Effector memory CD8-positive, alpha-beta T cell (primary cell): ENCODE results near the gene MEN1.

ENCODE experiments used
- ATAC-seq: fragments of 150-1000 bp; cut with Tn5 transposase; replicated peaks from 2 replicates; pipeline ENCODE4 v1.10.0; 2021; ENCODE audit warnings: mild to moderate bottlenecking, moderate library complexity
- DNase-seq, 3 experiments: peaks; one replicate each; pipeline ENCODE4 v3.0.0; 2021
- H3K27ac Mint-ChIP-seq, 2 donors: one replicate each; pipeline ENCODE4 v1.8.0; 2022; ENCODE audit warnings: mild to moderate bottlenecking in 2 of 2, mixed read lengths in 2 of 2, moderate library complexity in 2 of 2
- H3K27me3 Mint-ChIP-seq, 2 donors: one replicate each; pipeline ENCODE4 v1.8.0; 2022; ENCODE audit warnings: mixed read lengths in 2 of 2
- H3K36me3 Mint-ChIP-seq: one replicate; pipeline ENCODE4 v1.8.0; 2022; ENCODE audit warnings: mild to moderate bottlenecking, moderate library complexity, mixed read lengths; ENCODE audit not compliant: insufficient read depth
- H3K4me1 Mint-ChIP-seq, 2 donors: one replicate each; pipeline ENCODE4 v1.8.0; 2022; ENCODE audit warnings: low read depth in 2 of 2, mixed read lengths in 2 of 2
- H3K4me3 Mint-ChIP-seq, 2 donors: one replicate each; pipeline ENCODE4 v1.8.0; 2022; ENCODE audit warnings: mild to moderate bottlenecking in 2 of 2, mixed read lengths in 2 of 2, moderate library complexity in 2 of 2
- H3K9me3 Mint-ChIP-seq, 2 donors: one replicate each; pipeline ENCODE4 v1.8.0; 2022; ENCODE audit warnings: mixed read lengths in 2 of 2

Gene MEN1

DNA sequence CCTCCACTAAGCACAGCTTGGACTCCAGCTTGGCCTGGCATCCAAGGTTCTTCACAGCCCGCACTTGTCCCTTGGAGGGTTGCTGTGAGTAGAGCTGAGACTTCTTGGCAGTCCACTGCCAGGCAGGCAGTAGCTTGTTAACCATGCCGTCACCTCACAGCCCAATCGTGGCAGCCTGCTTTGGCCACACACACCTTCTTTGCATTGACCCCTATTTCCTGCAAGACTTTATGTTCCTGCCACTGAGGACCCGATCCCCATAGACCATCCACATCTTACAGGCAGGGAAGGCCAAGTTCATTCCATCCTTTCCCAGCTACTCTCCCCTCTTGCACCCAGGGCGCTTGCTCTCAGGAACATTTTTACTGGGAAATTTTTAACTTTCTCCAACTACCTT is 48.1 kb downstream of the MEN1 start:
- ATAC-seq (no peak), DNase-seq (no peak)
- H3K27ac Mint-ChIP-seq: peak overlapping the region; percentile 85 to 97
- H3K9me3 Mint-ChIP-seq: no peaks in the 10 kb centered on the region
- H3K4me3 Mint-ChIP-seq: peak overlapping the region; percentile 81 to 82
- peaks cover 98% of the 10 kb centered on the region for H3K36me3 Mint-ChIP-seq
- H3K4me1 Mint-ChIP-seq: peaks cover 56 to 71% of the 10 kb centered on the region in 2 donors
- H3K27me3 Mint-ChIP-seq: no peaks in the 10 kb centered on the region

- ATAC-seq: no peak
- Mint-ChIP-seq H3K9me3 (no peaks in the 10 kb centered on the region), H3K27me3 (no peaks in the 10 kb centered on the region), H3K4me1 (peaks cover 48 to 62% of the 10 kb centered on the region in 2 donors), H3K36me3 (peaks cover 95% of the 10 kb centered on the region), H3K4me3 (peak overlapping the region; percentile 45 to 78), H3K27ac (peak overlapping the region; percentile 85 to 97)
- no peak for DNase-seq
Measured at GRCh38 chr11:64760759-64761420, 49.5 kb downstream of the MEN1 start.

- Mint-ChIP-seq H3K27me3 (no peaks in the 10 kb centered on the region), H3K4me3 (peak within 1 kb of the TSS; percentile 45 to 78), H3K27ac (peak within 1 kb of the TSS; percentile 85 to 97), H3K36me3 (peaks cover 92% of the 10 kb centered on the region), H3K9me3 (no peaks in the 10 kb centered on the region), H3K4me1 (peaks cover 39 to 57% of the 10 kb centered on the region in 2 donors)
- DNase-seq (no peak), ATAC-seq (no peak)
Measured at GRCh38 chr11:64759722-64760719, 50.3 kb downstream of the MEN1 start, which contains the start of gene PYGM. Gene PYGM, minus strand, starts transcription at chr11:64759974. Its CDS starts 76 bp downstream, at chr11:64759898.

- Mint-ChIP-seq H3K27ac (peak overlapping the region; percentile 85 to 97), H3K4me1 (peaks cover 31 to 49% of the 10 kb centered on the region in 2 donors), H3K4me3 (peak overlapping the region in 1 of 2 donors; percentile 59), H3K27me3 (no peaks in the 10 kb centered on the region), H3K9me3 (no peaks in the 10 kb centered on the region), H3K36me3 (peaks cover 84% of the 10 kb centered on the region)
- ATAC-seq (no peak), DNase-seq (no peak)
Measured at GRCh38 chr11:64759131-64759721, 51.1 kb downstream of the MEN1 start.

DNA sequence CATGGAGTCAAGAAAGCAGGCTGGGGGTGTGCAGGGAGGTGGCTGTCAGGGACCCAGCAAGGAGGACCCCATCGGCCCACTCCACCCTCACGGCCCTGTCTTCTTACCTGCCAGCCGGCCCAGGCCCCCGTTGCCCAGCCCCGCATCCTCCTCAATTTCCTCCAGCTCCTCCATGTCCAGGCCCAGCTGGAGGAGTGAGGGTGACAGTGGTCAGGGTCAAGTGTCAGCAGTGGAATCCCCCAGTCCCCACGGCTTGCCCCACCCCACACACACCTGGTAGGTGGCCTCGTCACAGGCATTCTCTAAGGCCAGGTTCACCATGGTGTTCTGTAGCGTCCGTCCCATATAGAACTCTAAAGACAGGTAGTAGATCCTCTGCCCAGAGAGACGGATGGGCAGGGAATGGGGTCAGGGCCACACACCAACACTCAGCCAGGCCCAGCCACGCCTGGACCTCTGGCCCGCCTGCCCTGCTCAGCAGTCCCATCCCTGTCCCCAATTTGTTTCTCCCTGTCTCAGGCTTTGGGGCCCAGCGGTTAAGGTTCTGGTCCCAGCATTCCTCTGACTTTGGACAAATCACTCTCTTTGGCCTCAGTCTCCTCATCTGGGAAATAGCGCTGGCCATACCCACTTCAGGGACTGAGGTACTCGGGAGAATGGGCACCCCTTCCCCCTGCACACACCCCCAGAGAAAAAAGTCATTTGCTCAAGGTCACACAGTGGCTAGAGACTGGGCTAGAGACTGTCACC is 51.8 kb downstream of the MEN1 start:
- H3K36me3 Mint-ChIP-seq: peaks cover 81% of the 10 kb centered on the region
- H3K4me1 Mint-ChIP-seq: peaks cover 24 to 45% of the 10 kb centered on the region in 2 donors
- DNase-seq: no peak
- peak overlapping the region; percentile 85 to 97 for H3K27ac Mint-ChIP-seq
- H3K4me3 Mint-ChIP-seq: no peak overlapping the region
- ATAC-seq: no peak
- H3K9me3 Mint-ChIP-seq: no peaks in the 10 kb centered on the region
- H3K27me3 Mint-ChIP-seq: no peaks in the 10 kb centered on the region

GRCh38 chr11:64757549-64758329 is 52.6 kb downstream of the MEN1 start:
- ATAC-seq: no peak
- no peak overlapping the region for H3K27ac Mint-ChIP-seq
- H3K4me3 Mint-ChIP-seq: no peak overlapping the region
- peaks cover 19 to 38% of the 10 kb centered on the region in 2 donors for H3K4me1 Mint-ChIP-seq
- no peaks in the 10 kb centered on the region for H3K27me3 Mint-ChIP-seq
- H3K36me3 Mint-ChIP-seq: peaks cover 78% of the 10 kb centered on the region
- DNase-seq: no peak
- H3K9me3 Mint-ChIP-seq: no peaks in the 10 kb centered on the region

GRCh38 chr11:64755681-64756361 is 54.5 kb downstream of the MEN1 start:
- DNase-seq (no peak), ATAC-seq (no peak)
- no peak overlapping the region for H3K27ac Mint-ChIP-seq
- no peak overlapping the region for H3K4me3 Mint-ChIP-seq
- no peaks in the 10 kb centered on the region for H3K27me3 Mint-ChIP-seq
- H3K9me3 Mint-ChIP-seq: no peaks in the 10 kb centered on the region
- H3K36me3 Mint-ChIP-seq: peaks cover 66% of the 10 kb centered on the region
- peaks cover 10 to 24% of the 10 kb centered on the region in 2 donors for H3K4me1 Mint-ChIP-seq

DNA sequence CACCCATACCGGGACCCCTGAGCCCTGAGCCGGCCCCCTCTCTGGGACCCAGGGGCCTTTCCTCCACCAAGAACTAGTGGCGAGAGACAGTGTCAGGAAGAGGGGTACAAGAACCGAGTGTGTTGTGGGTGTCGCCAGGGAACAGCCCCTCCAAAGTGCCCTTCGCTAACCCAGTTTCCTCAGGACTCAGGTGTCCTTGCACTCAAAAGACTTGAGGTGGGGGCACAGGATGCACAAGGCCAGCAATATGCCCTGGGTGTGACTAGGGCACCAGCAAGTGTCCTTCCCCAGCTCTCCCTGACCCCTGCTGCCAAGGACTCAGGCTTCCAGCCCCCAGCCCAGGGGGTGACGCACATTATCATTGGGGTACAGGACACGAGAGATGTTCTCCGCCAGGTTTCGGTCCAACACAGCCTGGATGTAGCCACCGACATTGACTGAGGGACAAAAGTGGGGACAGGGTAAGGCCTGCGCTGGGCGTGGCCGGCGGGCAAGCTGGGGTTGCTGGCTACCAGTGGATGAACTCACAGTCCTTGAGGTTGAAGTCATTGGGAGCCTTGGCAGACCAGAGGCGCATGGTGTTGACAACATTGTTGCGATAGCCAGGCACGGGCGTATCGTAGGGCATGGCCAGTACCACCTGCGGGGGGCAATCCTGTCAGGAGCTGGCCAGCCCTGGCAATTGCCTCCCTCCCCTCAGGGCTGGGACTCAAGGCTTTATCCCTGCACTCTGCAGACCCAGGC is 55.3 kb downstream of the MEN1 start:
- no peaks in the 10 kb centered on the region for H3K9me3 Mint-ChIP-seq
- no peaks in the 10 kb centered on the region for H3K27me3 Mint-ChIP-seq
- H3K4me3 Mint-ChIP-seq: no peak overlapping the region
- H3K4me1 Mint-ChIP-seq: peaks cover 12 to 20% of the 10 kb centered on the region in 2 donors
- no peak overlapping the region for H3K27ac Mint-ChIP-seq
- DNase-seq: no peak
- ATAC-seq: no peak
- H3K36me3 Mint-ChIP-seq: peaks cover 59% of the 10 kb centered on the region

GRCh38 chr11:64754124-64754918 is 56.0 kb downstream of the MEN1 start:
- no peak for DNase-seq
- no peak overlapping the region for H3K4me3 Mint-ChIP-seq
- no peaks in the 10 kb centered on the region for H3K9me3 Mint-ChIP-seq
- no peaks in the 10 kb centered on the region for H3K27me3 Mint-ChIP-seq
- peaks cover 10 to 12% of the 10 kb centered on the region in 2 donors for H3K4me1 Mint-ChIP-seq
- H3K36me3 Mint-ChIP-seq: peaks cover 51% of the 10 kb centered on the region
- ATAC-seq: no peak
- no peak overlapping the region for H3K27ac Mint-ChIP-seq
